ENCODE data around the gene ZBTB7A.

The ZBTB7A gene

GRCh38 chr19:4066682-4067395 lies at the start of gene ZBTB7A:
ZBTB7A (minus strand) TSS chr19:4066899; CDS start chr19:4055232, 11,667 bp downstream.
- peak; percentile 49 to 51 for DNase-seq (ENCODE audit: low read depth in 1 of 2, low spot score in 1 of 2)

GRCh38 chr19:4115818-4116385 lies 49.2 kb upstream of the ZBTB7A start:
- DNase-seq (ENCODE audit: low read depth in 1 of 2, low spot score in 1 of 2), result no peak

DNA sequence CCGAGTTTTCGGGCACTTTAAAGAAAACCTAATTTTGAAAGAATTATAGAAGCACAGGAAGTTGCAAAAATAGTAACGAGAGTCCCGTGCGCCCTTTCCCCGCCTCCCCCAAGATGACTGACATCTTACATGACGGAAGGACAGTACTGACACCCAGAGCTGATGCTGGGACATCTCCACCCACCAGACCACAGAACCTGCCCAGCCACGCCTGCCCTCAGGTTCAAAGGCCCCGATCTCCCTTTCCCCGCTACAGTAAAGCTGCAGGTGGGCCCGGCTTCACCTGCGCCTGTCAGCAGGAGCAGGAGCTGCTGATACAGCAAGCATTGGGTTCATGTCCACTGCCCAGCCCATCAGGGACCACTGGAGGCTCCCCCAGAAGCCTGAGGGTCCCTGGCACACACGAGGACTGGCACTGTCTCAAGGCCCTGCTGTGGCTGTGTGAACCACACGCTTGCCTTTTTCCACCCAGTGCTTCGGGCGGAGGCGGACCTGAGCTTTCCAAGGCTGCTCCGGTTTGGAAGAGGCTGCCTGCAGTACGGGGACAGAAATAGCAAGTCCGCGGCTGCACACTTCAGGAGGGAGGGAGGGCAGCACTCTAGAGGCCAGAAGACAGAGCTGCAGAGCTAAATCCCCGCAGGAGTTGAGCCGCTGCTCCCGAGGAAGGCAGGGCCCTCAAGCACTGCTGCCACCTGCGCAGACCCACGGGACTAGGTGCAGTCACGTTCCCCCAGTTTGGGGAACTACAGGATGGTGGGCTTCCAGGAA lies 48.5 kb upstream of the ZBTB7A start:
- peak in 1 of 2 donors; percentile 45 for DNase-seq (ENCODE audit: low read depth in 1 of 2, low spot score in 1 of 2)

GRCh38 chr19:4114181-4114580 lies 47.5 kb upstream of the ZBTB7A start:
- no peak for DNase-seq (ENCODE audit: low read depth in 1 of 2, low spot score in 1 of 2)

- no peak for DNase-seq (ENCODE audit: low read depth in 1 of 2, low spot score in 1 of 2)
These were observed 46.8 kb upstream of the ZBTB7A start for GRCh38 chr19:4113398-4114088.

- DNase-seq (ENCODE audit: low read depth in 1 of 2, low spot score in 1 of 2), result no peak
These were observed 45.7 kb upstream of the ZBTB7A start for GRCh38 chr19:4112367-4112766.

DNA sequence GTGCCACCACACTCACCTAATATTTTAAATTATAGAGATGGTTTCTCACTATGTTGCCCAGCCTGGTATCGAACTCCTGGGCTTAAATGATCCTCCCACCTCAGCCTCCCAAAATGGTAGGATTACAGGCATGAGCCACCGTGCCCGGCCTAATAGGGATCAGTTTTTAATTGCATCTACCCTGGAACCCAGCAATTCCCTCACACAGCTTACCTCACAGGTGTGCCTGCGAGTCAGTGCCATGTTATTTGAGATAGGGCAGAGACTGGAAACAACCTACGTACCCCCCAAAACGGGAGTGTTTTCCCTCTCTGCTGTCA lies 42.9 kb upstream of the ZBTB7A start:
- no peak for DNase-seq (ENCODE audit: low read depth in 1 of 2, low spot score in 1 of 2)

DNA sequence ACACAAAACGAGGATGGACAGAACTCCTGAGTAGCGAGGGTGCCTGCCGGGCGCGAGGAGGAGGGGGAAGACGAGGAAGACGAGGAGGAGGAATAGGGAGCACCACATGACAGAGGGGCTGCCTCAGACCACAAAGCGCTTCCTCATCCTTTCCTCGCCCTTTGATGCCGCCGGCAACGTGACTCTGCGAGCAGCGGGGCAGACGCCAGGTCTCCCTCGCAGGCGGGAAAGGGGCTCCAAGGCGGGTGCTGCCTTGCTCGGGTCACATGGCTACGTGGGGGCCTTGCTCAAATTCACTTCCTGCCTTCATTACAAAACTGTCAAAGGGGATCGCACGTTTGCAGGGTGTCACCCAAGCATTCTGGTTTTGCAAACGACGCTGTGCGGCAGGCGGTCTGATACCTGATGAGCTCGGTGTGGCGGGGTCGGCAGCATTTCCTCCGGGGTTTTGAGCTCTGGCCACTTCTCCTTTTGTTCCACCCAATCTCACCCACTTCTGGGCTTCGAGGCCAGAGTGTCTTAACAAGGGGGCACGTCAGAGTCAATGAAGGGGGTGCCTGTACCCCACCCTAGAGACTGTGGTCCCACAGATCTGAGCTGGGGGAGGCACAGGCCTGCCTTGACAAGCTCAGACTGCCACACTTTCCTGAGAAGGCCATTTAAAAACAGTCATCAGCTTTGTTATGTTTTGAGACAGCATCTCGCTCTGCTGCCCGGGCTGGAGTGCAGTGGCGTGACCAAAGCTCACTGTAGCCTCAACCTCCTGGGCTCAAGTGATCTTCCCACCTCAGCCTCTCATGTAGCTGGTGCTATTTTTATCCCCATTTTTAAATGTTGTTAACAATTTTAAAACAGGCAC lies 42.3 kb upstream of the ZBTB7A start:
- peak in 1 of 2 donors; percentile 47 for DNase-seq (ENCODE audit: low read depth in 1 of 2, low spot score in 1 of 2)

GRCh38 chr19:4103080-4103433 lies 36.4 kb upstream of the ZBTB7A start:
- DNase-seq (ENCODE audit: low read depth in 1 of 2, low spot score in 1 of 2), result no peak

DNA sequence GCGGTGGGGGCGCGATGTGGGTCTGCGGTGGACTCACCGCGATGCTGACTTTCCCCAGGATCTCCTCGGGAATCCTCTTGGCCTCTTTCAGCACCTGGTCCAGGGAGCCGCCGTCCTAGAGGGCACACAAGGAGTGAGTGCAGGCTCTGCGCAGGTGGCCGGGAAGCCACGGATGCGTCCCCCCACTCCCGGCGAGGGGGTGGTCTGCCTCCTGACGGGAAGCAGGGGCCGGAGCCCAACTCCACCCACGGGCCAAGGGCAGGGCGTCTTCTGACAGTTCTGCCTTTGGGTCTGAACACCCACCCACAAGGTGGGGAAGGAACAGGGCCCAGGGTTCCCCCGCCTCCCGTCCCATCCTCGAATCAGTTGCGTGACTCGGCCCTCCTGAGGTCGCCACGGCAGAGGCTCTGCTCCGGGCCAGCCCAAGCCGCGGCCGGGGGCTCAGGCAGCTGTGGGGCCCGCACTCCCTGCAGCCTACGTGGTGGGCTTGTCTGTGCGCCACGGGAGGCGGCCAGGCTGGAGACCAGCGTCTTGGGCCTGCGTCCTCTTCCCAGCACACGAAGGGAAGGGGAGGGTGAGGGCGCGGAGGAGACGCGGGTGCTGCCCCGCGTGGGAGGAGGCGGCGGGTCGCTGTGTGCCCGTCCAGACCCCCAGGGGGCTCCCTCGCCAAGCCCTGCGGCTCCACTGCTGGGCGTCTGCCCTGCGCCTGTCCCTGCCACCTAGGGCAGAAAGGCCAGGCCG lies 35.8 kb upstream of the ZBTB7A start:
- DNase-seq (ENCODE audit: low read depth in 1 of 2, low spot score in 1 of 2), result no peak

- no peak for DNase-seq (ENCODE audit: low read depth in 1 of 2, low spot score in 1 of 2)
These were observed 34.7 kb upstream of the ZBTB7A start for GRCh38 chr19:4101496-4101770.

DNA sequence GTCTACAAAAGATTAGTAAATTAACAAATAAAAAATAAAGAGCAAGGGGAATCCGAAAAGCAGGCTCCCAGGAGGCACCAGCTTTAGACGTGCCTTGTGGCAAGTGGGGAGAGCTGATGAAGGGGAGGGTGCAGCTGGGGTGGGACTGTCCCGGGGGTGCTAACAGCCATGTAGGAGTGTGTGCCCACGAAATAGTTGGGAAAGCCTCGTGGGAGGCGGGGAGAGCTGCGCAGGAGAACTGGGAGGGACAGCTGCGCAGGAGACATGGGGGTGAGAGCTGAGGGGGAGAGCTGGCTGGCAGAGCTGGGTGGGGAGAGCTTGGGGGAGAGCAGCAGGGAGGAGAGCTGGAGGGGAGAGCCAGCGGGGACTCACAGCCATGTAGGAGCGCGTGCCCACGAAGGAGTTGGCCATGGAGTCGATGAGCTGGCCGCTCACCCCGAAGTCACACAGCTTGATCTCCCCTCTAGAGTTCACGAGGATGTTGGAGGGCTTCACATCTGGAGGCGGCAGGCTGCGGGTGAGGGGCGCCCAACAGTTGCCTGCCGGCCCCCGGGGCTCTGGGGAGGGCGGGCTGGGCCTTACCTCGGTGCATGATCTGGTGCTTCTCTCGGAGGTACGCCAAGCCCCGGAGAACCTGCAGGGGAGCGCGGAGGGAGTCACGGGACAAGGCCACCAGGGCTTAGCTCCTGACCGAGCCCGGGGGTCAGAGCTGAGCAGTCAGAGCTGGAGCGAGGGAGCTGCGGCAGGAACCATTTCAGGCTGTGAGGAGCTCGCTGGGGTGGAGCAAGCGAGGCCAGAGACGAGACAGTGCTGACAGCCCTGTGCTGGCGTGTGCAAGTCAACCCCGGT lies 34.2 kb upstream of the ZBTB7A start:
- no peak for DNase-seq (ENCODE audit: low read depth in 1 of 2, low spot score in 1 of 2)

DNA sequence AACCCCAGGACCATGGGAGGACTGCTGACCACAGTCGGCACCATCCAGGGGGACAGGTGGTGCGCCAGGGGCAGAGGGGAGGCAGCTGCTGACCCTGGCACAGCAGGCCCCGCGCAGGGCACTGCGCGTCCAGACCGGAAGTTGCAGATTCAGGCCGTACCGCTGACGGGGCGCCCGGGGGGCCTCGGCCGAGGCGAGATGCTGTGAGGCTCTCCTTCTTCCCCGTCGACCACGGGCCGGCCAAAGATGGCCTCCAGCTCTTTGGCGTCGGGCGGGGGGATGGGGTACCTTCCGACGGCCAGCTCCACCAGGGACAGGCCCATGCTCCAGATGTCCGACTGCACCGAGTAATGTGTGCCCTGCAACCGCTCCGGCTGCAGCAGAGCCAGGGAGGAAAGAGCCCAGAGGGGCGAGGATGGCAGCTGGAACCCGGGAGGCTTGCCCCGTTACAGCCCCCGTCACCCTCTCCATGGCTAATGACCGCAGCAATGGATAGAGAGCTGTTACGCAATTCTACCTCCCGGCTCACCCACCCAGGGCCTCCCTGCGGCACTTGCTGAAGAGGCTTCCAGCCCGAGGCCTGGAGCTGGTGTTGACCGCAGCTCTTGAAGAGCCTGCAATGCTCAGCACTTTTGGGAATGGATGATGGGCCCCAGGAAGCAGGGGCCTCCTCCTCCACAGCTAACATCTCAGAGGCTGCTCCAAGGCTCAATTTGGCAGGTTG lies 32.5 kb upstream of the ZBTB7A start:
- DNase-seq (ENCODE audit: low read depth in 1 of 2, low spot score in 1 of 2), result no peak

DNA sequence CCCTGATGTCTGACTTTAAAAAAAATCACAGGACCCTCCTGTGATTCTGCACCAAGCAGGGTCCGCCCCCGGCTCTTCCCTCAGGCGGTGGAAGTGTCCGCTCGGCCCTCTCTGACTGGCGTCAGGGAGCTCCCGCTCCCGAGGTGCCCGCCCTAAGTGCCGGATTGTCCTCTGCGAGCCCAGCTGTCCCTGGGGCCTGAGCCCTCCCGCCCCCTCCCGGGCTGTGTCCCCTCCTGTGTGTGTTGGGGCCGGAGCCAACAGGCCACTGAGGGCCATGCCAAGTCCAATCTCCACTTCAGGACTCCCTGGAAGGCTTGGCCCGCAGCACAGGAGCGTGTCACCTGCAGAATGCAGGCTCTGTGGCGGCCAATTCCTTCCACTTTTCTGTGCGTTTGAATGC lies 31.8 kb upstream of the ZBTB7A start:
- no peak for DNase-seq (ENCODE audit: low read depth in 1 of 2, low spot score in 1 of 2)

DNA sequence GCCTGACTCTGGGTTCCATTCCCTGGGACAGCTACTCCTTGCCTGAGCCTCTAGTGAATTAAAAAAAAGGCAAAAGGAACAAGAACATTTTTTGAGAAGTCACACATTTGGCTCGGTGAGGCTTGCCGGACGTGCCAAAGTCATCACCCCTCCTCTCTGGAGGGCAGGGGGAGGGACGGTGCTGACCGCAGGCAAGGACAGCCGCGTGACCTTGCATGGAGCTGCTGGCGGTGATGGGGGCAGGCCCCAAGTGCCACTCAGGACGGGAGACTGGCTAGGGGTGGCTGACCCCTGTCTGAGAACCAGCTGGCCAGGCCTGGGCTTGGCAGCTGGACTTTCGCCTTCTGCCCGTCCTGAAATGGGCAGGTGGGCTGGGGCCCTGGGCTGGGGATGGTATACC lies 30.8 kb upstream of the ZBTB7A start:
- DNase-seq (ENCODE audit: low read depth in 1 of 2, low spot score in 1 of 2), result no peak

DNA sequence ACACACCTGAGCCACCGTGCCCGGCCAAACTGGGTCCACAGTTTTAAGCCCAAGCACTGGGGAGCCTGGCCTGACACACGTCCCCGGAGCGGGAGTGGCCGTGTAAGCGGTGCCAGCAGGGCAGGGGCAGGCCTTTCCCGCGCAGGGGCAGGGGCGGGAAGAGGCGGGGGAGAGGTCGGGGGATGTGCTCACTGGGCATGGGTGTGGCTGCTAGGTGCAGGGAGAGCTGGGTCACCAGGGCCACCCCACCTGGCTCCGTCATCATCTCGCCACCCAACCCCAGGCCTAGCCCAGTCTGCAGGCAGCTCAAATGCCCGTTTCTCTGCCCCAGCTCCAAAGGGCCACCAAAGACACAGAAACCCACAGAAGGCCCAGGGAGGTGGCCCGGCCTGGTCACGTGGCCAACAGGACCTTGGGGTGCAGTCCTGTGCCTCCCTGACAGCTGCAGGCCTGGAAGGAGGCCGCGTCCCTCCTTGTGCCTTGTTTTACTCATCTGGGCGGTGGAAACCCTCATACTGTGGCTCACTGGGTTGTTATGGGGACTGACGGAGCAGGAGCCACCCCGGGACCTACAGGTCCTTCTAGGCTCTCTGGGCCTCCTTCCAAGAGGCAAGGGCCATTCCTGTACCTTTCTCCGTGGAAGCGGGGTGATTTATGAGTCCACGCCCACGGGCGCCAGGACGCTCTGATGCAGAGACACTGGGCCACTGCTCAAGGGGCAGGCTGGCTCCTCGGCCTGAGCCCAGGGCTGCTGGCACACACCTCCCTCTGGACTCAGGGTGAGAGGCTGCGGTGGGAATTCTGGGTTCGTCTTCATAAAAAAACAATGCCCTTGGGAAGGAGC lies 29.6 kb upstream of the ZBTB7A start:
- DNase-seq (ENCODE audit: low read depth in 1 of 2, low spot score in 1 of 2), result no peak

DNA sequence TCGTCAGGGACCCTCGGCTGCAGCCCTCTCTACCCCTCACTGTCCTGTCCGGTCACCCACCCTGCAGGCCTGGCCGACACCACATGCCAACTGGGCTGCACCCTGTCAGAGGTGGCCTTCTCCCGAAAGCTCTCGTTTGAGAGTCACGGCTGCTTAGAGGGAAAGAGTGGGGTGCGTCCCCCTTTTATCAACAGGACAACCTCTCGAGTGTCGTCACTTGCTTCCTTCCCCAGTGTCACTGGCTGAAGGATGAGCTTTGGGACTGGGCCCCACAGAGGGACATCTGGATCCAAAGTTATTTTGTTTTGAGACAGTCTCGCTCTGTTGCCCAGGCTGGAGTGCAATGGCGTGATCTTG lies 28.8 kb upstream of the ZBTB7A start:
- DNase-seq (ENCODE audit: low read depth in 1 of 2, low spot score in 1 of 2), result no peak
